Measurements from ENCODE around the gene PUM1.

Gene PUM1

DNA sequence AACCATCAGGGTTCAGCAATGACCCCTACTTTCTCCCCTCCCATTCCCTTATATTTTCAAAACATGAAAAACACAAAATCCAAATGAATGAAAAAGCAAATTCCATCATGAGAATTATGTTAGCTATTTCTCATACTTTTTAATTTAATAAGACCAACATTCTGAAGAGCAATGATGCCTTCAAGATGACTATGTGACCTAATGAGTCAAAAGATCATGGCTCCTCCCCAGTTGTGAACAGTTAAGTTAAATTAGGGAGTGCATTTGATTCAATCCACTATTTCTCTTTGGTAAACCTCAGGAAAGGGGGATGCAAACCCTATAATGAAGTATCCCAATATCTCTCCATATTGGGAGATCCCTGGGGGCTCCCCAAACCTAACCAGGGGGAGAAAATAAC is 36.5 kb downstream of the PUM1 start:
- no peak overlapping the region for H3K4me3 ChIP-seq (ENCODE audit: low read depth, low read length)
- TF ChIP-seq, protein P1, sequence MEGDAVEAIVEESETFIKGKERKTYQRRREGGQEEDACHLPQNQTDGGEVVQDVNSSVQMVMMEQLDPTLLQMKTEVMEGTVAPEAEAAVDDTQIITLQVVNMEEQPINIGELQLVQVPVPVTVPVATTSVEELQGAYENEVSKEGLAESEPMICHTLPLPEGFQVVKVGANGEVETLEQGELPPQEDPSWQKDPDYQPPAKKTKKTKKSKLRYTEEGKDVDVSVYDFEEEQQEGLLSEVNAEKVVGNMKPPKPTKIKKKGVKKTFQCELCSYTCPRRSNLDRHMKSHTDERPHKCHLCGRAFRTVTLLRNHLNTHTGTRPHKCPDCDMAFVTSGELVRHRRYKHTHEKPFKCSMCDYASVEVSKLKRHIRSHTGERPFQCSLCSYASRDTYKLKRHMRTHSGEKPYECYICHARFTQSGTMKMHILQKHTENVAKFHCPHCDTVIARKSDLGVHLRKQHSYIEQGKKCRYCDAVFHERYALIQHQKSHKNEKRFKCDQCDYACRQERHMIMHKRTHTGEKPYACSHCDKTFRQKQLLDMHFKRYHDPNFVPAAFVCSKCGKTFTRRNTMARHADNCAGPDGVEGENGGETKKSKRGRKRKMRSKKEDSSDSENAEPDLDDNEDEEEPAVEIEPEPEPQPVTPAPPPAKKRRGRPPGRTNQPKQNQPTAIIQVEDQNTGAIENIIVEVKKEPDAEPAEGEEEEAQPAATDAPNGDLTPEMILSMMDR (IDR thresholded peaks at IDR 0.05; ENCODE audit: low read depth, low read length), result no peak
- in situ Hi-C loops (cut with HindIII; ENCODE audit: low sequenced_read_pairs), result no loop called here
- DNase-seq (ENCODE audit: low read depth, low spot score), result no peak

DNA sequence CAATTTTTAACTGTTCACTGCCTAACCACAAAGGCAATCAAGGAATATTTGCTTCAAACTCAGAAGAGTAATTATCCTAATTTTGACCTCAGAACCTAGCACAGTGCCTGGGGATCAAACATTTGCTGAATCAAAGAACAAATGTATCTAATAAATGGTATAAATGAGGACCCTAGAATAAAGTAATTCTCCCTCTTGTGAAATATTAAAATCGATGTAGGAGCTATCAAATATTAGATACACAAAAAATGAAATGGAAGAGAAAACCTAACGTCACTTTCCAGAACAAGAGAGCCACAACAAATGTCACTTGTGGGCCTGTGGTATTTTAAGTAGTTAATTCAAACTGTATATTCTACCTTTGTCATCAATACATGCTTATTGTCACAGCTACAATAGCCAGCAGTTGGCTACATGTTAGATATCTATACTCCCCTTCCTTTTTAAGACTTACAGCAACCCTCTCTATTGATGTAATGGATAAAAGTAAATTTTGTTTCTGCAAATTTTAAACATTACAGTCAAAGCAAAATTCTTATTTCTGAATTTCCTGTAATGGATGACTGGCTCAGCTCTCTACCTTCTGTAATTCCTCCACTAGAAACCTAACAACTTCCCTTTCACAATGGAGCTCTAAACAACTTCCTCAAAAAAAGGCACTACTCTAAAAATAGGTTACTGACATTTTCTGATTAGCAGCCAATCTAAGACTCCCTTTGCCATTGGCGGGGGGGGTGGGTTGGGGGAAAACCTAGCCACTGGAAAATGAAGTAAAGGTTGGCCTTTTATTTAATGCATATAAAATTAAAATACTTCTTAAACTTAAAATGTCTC is 37.6 kb downstream of the PUM1 start:
- TF ChIP-seq, protein P1 (IDR thresholded peaks at IDR 0.05; ENCODE audit: low read depth, low read length), result no peak
- no peak overlapping the region for H3K4me3 ChIP-seq (ENCODE audit: low read depth, low read length)
- no peak for DNase-seq (ENCODE audit: low read depth, low spot score)
- in situ Hi-C loops (cut with HindIII; ENCODE audit: low sequenced_read_pairs), result no loop called here

DNA sequence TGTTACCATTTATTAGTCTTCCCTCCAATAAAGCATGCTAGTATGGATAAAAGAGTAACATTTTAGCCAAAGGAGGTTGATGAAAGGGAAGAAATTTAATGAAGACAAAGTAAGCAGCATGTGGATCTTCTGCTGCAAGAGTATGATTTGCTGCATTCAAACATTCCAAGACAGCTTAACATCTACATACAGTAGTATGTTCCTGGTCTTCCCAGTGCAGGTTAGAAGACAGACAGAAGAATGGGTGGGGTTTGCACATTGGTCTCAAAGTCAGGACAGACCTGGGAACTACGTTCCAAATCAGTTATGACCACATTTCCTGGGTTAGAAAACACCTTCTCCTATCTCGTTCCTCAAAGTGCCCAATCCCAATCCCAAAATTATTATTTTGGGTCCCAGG is 43.3 kb downstream of the PUM1 start:
- no peak for DNase-seq (ENCODE audit: low read depth, low spot score)
- TF ChIP-seq, protein P1 (IDR thresholded peaks at IDR 0.05; ENCODE audit: low read depth, low read length), result no peak
- H3K4me3 ChIP-seq (ENCODE audit: low read depth, low read length), result no peak overlapping the region
- in situ Hi-C loops (cut with HindIII; ENCODE audit: low sequenced_read_pairs), result no loop called here

DNA sequence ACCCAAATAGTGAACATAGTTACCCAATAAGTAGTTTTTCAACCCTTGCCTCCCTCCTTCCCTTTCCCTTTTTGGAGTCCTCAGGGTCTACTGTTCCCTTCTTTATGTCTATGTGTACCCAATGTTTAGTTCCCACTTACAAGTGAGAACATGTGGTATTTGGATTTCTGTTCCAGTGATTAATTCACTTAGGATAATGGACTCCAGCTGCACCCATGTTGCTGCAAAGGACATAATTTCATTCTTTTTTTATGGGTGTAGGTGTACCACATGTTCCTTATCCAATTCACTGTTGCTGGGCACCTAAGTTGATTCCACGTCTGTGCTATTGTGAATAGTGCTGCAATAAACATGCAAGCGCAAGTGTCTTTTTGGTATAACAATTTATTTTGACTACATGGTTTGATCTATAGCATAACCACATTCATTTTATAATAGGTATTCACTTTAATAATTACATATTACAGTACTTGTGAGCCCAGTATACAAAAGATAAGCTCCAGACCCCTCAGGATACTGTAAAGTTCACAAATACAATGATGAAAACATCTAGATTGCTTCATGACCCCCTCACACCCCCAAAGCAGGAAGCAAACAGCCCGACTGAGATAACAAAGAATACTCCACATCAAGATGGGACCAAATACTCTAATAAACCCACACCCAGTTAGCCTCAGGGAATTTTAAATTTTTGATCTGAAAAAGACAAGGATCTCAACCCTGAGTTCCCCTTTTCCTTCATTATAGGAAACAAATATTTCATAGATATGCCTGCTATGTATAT is 45.3 kb downstream of the PUM1 start:
- no peak for DNase-seq (ENCODE audit: low read depth, low spot score)
- no peak overlapping the region for H3K4me3 ChIP-seq (ENCODE audit: low read depth, low read length)
- in situ Hi-C loops (cut with HindIII; ENCODE audit: low sequenced_read_pairs), result no loop called here
- TF ChIP-seq, protein P1 (IDR thresholded peaks at IDR 0.05; ENCODE audit: low read depth, low read length), result no peak

DNA sequence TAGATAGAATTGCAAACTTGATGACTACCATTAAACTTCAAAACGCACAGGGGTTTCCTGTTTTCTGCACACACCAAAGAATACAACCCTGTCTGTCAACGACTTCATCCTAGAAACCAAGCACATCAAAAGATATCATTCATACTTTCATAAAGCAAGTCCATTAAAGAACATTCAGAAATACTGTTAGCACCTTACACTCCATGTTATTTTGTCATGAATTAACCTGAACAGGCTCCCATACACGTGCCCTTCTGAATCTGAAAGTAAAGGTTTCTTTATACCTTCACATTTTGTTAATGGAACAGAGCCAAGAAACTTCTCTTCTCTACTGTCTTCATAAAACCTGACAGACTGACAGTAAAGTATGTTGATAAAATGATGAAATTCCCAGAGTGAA is 46.1 kb downstream of the PUM1 start:
- in situ Hi-C loops (cut with HindIII; ENCODE audit: low sequenced_read_pairs), result no loop called here
- H3K4me3 ChIP-seq (ENCODE audit: low read depth, low read length), result no peak overlapping the region
- no peak for DNase-seq (ENCODE audit: low read depth, low spot score)
- TF ChIP-seq, protein P1 (IDR thresholded peaks at IDR 0.05; ENCODE audit: low read depth, low read length), result no peak

DNA sequence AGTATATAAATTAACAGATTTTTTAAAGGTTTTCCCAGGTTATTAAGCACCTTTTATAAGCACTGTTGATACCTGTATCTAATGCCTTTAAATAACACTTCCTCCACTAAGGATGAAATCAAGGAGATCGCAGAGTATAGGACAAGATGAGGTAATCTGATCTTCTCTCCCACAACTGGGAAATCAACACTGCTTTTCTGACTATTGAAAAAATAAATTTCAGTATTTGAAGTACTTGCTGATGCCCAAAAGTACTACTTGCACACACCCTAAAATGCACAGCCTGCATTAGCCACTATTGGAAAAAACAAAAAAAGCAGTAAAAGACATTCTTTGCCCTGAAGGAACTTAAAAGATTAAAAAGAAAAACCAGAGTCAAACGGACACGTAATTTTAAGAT is 48.6 kb downstream of the PUM1 start:
- TF ChIP-seq, protein P1 (IDR thresholded peaks at IDR 0.05; ENCODE audit: low read depth, low read length), result no peak
- no peak for DNase-seq (ENCODE audit: low read depth, low spot score)
- H3K4me3 ChIP-seq (ENCODE audit: low read depth, low read length), result no peak overlapping the region
- in situ Hi-C loops (cut with HindIII; ENCODE audit: low sequenced_read_pairs), result no loop called here
